NCI-H524 treated with DMSO at 0.1 percent for 48 hours (cell line): ENCODE results near the gene STIM1.
"Not testable (repeated sequence)": the region's sequence is repeated elsewhere in the genome, so short reads cannot be mapped to it uniquely, and the experiment has no call there.

Experiments
- DNase-seq: peaks from one replicate; lab custom pipeline; 2025; lab: John Stamatoyannopoulos, UW

The STIM1 gene

GRCh38 chr11:4027746-4028145 is 172.3 kb downstream of the STIM1 start:
- DNase-seq = no peak

- no peak for DNase-seq
Measured at GRCh38 chr11:4030197-4030596, 174.7 kb downstream of the STIM1 start.

GRCh38 chr11:4032097-4032496 is 176.6 kb downstream of the STIM1 start:
- no peak for DNase-seq

GRCh38 chr11:4035985-4036384 is 180.5 kb downstream of the STIM1 start:
- no peak for DNase-seq

- no peak for DNase-seq
Measured at GRCh38 chr11:4039011-4039410, 183.5 kb downstream of the STIM1 start.

GRCh38 chr11:4040461-4040860 is 185.0 kb downstream of the STIM1 start:
- no peak for DNase-seq

- DNase-seq = no peak
Measured at GRCh38 chr11:4041731-4042391, 186.4 kb downstream of the STIM1 start.

GRCh38 chr11:4044976-4045646 is 189.6 kb downstream of the STIM1 start:
- DNase-seq = no peak

- no peak for DNase-seq
Measured at GRCh38 chr11:4048340-4048739, 192.9 kb downstream of the STIM1 start.

GRCh38 chr11:4049006-4049405 is 193.5 kb downstream of the STIM1 start:
- DNase-seq = no peak

GRCh38 chr11:4050138-4050537 is 194.7 kb downstream of the STIM1 start:
- DNase-seq = no peak

- DNase-seq = not testable (repeated sequence)
Measured at GRCh38 chr11:4053200-4053599, 197.7 kb downstream of the STIM1 start.

GRCh38 chr11:4054643-4055042 is 199.2 kb downstream of the STIM1 start:
- DNase-seq = no peak

GRCh38 chr11:4059424-4059823 is 204.0 kb downstream of the STIM1 start:
- DNase-seq = no peak

GRCh38 chr11:4060182-4060923 is 204.9 kb downstream of the STIM1 start:
- DNase-seq = no peak

GRCh38 chr11:4061700-4062099 is 206.2 kb downstream of the STIM1 start:
- DNase-seq = no peak

- DNase-seq = no peak
Measured at GRCh38 chr11:4063348-4063747, 207.9 kb downstream of the STIM1 start.

GRCh38 chr11:4064278-4064955 is 209.0 kb downstream of the STIM1 start:
- DNase-seq = no peak

- no peak for DNase-seq
Measured at GRCh38 chr11:4065086-4065485, 209.6 kb downstream of the STIM1 start.

GRCh38 chr11:4065601-4066377 is 210.3 kb downstream of the STIM1 start:
- no peak for DNase-seq

- no peak for DNase-seq
Measured at GRCh38 chr11:4066910-4067309, 211.4 kb downstream of the STIM1 start.

GRCh38 chr11:4068962-4069361 is 213.5 kb downstream of the STIM1 start:
- no peak for DNase-seq
